NCI-H1105 treated with DMSO at 0.1 percent for 48 hours (cell line): Measurements from ENCODE around the gene MS4A8.
A peak's percentile ranks its signal among the peaks of the same experiment; 100 is the strongest.
"Not testable (repeated sequence)": the region's sequence is repeated elsewhere in the genome, so short reads cannot be mapped to it uniquely, and the experiment has no call there.

Source experiments
- DNase-seq: peaks from one replicate; lab custom pipeline; 2025; lab: John Stamatoyannopoulos, UW

MS4A8 gene

DNA sequence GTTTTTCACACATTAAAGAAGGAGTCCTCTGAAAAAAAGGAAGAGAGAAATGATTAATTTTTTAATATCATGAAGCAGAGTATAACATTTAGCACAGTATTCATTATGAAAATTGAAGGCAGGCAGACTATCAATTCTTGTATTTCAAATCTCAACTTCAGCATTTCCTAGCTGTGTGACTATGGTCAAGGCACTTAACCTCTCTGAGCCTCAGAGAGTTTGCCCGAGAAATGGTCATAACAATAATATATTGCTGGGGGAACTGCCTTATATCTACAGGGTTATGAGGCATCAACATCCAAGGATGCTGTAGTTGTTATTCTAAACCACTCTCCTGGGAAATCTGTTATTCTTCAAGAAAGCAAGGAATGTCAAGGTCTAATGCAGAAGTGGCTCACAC, 26.2 kb downstream of the MS4A8 start:
- no peak for DNase-seq

DNA sequence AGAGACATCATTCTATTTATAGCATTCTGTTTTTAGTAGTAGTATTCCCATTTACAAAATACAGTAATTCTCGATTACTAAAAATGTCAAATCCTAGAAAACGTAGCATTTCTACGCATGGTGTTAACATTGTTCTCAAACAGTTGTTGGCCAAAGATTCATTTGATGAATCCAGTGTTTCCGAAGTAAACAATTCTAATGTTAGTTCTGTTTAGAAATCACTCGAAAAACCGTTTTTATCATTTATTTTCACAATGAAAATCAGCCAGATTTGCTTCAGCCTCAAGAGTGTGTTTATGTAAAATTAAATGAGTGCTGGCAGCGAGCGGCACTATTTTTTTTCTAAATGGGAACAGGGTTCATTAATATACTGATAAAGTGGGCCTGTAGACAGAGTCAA, 32.2 kb downstream of the MS4A8 start:
- DNase-seq: no peak

DNA sequence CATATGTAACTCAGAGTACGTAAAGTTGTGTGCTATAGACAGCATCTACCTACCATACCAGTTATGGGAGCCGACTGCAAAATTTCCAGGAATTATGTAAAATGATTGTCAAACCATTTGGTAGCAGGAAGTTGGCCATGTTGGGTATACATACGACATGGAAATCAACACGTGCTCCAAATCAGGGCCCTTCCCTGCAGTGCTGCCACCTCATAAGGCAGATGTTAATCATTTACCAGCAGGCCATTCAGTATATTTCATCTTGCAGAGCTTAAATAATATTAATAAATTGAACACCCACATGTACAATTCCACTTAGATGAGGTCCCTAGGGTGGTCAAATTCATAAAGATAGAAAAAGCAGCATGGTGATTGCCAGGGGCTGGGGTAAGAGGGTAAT, 34.9 kb downstream of the MS4A8 start:
- DNase-seq: no peak

DNA sequence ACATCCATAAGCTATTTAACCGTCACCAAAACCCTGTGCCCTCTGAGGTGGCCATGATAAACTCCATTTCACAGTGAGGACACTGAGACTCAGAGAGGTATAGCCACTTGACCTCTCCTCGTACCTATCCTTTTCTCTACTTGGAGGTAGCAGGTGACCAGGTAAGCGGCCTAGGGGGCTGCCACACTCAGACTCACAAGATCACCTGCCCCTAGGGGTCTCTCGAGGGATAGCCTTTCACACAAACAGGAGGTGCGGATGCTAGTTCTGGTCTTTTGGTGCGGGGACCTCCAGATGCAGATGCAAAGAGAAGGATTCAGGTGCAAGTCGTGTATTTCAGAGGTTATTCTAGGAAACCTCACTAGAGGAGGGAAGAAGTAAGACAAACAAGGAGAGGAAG, 39.7 kb downstream of the MS4A8 start:
- no peak for DNase-seq

DNA sequence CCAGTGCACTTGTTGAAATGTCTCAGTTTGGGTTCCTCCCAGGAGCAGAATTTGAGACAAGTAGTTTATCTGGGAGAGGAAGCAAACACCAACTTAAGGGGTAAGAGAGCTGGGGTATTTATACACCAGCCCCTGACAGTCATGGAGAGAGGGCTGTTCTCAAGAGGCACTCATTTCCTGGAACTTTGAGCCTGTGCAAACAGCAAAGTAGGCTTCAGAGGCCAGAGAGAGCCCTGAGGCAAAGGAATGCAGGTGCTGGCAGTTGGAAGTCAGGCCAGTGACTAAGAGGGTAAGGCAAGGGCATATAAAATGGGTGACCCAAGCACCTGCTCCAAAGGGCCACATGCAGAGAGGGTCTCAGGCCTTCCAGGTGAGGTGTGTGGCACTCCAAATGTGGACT, 41.2 kb downstream of the MS4A8 start:
- no peak for DNase-seq

DNA sequence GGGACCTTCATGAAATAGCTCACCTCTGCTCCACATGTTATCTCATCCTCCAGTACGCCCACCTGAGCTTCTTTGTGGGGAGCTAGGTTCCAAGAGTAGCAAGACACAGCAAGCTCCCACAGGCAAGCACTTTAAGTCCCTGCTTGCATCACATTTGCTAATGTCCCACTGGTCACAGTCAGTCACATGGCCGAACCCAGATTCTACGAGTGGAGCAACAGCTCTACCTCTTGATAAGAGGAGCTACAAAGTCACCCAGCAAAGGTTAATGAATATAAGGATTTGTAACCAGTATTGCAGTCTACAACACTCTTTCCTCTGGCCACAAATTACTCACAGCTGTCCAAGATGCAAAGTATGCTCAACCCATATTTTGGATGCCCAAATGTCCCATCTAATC, 42.0 kb downstream of the MS4A8 start:
- DNase-seq: no peak

DNA sequence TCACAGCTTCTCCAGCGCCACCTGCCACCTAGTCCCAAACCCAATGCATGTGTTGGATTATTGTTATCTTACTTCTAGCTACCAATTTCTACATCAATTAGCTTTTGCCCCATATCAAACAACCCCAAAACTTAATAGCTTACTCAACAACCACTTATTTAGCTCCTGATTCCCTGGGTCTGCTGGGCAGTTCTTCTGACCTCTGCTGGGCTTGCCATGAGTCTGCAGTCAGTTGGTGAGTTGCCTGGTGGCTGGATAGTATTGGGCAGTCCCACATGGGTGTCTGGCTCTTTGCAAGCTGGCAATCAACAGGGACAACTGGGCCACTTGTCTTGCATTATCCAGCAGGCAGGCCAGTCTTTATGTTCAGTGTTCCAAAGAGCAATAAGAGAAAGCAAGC, 43.6 kb downstream of the MS4A8 start:
- no peak for DNase-seq

DNA sequence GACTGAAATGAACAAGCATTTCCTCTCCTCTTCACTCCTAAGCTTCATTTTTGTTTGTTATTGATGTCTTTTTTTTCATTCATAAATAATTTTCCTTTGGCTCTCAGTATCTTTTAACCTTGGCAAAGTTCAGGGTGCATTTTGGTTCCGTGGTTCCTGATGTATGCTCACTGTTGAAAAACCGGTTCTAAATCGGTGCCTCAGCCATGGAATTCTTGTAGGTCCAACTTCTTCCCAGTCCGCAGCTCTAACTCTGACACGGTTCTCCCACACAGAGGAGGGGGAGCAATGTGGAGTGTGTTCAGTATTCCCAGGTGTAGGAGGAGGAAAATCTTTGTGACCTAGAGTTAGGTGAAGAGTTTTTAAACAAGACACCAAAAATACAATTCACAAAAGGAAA, 44.7 kb downstream of the MS4A8 start:
- DNase-seq: no peak

DNA sequence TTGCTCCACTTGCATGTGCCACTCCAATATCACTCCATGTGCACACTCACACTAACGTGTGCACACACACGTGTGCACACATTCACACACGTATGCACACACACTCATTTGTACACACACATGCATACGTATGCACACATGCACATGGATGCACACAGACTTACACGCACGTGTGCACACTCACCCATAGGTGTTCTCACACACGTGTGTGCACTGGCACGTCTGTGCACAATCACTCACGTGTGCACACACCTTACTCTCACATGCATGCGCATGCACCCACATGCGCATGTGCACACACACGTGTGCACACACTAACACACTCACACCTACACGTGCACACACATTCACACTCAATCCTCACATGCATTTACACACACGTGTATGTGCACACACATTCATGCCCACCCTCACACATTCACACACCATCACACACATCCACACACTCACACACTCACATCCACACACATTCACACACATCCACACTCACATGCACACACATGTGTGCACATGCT, 48.0 kb downstream of the MS4A8 start:
- DNase-seq: no peak

DNA sequence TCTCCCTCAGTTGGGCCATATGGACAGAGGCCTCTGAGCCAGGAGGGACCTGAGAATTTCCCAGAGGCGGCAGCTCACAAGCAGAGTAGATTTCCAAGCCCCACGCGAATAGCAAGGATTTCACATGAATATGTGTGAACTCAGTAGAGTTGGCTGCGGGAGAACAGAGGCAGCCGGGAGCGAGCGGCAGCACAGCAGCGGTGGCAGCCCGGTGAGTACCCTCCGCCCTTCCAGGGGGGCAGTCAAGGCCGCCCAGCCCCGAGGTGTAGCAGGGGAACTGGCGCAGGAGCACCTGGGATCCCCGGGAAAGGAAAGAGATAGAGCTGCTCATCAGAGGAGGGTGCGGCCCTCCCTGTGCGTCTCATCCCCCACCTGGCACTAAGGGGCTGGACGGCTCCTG, 48.8 kb downstream of the MS4A8 start:
- no peak for DNase-seq

DNA sequence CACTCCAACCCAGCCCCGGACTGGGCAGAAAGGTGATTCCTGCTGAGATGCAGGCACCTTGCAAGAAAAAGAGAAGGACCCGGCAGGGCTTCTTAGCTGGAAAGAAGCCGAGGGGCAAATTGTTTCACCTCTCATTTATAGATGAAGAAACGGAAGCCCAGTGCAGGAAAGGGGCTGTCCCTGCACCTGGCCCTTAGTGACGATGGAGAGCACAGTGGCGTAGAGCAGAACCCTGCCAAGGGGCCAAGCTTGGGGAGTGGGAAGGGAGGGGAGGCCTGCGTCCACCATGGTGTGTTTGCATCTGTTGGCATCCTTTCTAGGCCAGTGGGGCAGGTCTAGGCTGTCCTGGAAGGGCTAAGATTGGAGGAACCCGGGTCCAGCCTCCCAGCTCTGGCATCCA, 49.4 kb downstream of the MS4A8 start:
- DNase-seq: no peak

DNA sequence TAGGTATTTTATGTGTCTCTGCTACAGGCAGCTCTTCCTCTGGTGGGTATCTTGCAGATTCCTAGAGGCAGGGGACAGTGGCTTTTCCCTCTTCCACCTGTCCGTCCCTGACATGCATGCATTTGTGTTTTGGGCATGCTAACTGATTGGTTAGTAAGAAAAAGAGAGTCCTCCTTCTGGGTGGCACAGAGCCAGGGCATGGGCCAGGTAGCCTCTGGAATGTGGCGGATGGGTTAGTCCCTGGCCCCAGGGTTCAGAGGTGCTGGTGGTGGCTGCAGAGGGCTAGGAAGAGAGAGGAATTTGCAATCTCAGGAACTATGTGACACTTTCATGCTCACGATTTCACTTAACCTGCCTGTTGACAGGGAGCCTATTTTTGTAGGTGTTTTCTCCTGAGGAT, 51.5 kb downstream of the MS4A8 start:
- no peak for DNase-seq

DNA sequence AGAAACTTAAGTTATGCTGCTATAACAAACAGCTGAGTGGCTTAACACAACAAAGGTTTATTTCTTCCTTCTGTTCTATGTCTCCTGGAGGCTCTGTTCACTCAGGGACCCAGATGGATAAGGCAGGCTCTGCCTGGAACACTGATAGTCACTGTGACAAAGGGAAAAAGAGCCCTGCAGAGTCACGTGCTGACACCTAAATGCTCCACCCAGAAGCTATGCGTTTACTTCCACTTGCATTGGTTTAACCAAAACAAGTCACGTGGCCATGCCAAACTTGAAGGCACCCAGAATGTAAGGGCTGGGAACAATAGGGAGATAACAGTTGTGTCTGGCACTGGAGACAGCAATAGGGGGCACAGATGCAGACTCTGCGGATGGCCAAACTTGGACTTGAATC, 53.9 kb downstream of the MS4A8 start:
- DNase-seq: no peak

DNA sequence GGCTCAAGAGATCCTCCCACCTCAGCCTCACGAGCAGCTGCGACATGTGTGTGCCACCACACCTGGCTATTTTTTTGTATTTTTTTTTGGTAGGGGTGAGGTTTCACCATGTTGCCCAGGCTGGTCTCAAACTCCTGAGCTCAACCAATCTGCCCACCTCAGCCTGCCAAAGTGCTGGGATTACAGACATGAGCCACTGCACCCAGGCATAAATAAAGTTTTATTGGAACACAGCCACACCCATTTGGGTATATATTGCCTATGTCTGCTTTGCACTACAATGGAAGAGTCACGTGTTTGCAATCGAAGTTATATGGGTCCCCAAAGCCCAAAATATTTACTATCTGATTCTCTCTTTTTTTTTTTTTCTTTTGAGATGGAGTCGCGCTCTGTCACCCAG, 55.5 kb downstream of the MS4A8 start:
- no peak for DNase-seq

DNA sequence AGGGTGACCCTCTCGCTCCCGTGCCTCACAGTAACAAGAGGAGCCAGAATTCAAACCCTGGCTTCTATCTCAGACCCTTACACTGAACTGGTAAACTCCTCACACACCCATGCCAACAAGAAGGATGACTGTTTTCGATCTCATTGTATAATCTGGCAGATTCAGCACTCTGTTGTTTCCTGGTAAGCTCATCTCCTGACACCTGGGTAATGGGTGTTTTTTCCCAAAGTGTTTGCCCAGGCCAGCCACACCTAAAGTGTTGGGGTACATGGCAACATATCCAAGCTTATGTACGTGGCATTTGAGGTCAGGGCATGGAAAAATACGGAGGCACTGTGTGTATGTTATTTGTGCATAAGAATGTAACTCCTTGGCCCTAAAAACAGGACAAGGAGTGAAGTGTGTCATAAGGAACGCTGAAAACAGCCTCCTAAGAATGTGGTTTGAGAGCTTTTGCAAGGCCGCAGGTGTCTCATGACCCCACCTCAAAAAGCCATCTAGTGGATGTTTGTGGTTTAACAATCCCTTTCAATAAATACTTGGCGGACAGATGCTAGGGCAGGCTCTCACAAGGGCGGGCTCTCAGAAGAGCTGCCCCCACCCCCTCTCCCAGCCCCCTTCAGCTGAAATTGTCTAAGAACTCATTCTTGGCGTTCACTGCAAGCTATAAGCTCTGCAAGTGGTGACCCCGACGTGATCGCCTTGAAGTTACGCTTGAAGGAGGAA, 57.1 kb downstream of the MS4A8 start, which contains the start of gene MS4A15:
Gene MS4A15 (plus strand): TSS at position 561 of the 726 bp plus-strand sequence. CDS start 6,867 bp downstream, outside the sequence.
- DNase-seq: peak; percentile 39

DNA sequence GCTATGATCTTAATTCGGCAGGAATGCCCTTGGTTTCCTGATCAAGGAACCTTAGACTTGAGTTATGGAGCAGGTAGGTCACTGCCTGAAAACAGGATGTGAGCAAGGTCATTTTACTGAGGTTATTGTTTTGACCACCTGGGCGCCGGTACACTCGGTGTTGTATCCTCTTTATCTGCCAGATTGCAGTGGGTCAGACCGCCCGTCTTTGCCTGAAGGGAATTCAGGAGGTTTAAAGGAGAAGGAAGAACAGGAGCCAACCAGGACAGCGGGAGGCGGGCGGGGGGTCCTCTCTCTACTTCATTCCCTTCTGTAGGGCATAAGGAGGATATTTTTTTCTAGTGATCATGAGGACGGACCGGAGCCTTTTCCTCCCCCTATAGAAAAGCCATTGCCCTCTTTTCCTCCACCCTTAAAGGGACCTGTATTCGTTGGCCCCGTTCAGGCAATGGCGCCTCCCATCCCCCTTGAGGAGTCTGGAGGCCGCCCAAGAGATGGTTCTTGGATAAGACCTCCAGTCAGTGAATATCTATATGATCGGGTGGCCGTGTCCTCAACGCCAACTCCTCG, 57.9 kb downstream of the MS4A8 start:
- DNase-seq: no peak

DNA sequence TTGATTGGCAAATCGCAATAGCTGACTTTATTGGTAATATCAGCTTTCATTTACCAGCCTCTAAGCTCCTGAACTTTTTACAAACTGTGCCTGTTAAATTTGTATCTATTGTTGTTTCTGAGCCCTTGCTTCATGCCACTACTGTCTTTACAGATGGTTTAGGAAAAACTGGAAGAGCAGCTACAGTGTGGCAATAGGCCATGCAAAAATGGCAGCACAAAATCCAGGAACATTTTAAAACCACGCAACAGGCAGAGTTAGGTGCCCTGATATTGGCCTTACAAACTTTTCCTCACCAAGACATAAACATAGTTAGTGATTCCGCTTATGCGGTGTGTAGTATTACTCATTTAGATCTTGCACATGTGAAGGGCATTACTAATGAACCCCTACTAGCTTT, 59.3 kb downstream of the MS4A8 start:
- DNase-seq: not testable (repeated sequence)

DNA sequence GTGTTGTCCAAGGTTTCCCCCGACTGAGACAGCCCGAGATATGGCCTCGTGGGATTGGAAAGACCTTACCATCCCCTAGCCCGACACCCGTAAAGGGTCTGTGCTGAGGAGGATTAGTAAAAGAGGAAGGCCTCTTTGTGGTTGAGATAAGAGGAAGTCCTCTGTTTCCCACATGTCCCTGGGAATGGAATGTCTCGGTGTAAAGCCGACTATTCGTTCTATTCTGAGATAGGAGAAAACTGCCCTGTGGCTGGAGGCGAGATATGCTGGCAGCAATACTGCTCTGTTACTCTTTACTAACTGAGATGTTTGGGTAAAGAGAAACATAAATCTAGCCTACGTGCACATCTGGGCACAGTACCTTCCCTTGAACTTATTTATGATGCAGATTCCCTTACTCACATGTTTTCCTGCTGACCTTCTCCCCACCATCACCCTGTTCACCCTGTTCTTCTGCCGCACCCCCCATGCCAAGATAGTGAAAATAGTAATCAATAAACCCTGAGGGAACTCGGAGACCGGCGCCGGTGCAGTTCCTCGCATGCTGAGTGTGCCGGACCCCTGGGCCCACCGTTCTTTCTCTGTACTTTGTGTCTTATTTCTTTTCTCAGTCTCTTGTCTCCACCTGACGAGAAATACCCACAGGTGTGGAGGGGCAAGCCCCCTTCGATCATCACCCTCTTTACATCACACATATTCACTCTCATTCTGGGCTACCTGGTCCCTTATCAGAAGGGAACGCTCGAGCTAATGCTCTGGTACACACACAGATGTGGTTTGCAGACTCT, 60.2 kb downstream of the MS4A8 start:
- DNase-seq: not testable (repeated sequence)

DNA sequence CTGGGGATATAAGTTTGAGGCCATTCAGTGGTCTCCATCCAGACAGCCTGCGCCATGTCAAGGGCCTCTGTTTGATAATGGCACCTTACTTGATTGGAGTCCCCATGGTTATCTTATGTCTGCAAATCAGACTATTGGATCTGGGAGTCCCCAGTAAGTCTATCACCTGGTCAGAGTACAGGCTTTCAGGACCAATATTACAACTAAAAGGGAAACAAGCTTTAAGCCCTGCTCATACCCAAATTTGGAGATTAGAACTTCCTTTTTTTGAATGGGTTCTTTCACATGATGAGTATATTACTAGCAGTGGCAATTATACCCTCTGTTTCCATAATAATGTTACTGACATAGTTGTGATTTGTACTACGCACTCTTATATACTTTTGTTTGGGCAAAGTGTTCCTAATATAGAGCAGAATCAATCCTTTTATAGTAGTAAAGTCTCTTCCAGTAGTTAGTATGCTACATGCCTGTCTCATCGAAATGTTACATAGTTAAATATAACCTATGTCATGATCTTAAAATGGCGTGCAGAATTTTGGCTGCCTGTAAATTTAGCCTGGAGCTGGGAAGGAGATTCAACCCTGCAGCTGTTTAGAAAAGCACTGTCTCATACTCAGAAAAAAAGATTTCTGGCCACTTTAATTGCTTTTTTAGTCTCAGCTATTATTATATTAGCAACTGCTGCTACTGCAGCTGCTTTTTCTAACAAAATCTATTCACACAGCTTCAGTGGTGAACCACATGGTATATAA, 62.2 kb downstream of the MS4A8 start:
- DNase-seq: peak; percentile 65

DNA sequence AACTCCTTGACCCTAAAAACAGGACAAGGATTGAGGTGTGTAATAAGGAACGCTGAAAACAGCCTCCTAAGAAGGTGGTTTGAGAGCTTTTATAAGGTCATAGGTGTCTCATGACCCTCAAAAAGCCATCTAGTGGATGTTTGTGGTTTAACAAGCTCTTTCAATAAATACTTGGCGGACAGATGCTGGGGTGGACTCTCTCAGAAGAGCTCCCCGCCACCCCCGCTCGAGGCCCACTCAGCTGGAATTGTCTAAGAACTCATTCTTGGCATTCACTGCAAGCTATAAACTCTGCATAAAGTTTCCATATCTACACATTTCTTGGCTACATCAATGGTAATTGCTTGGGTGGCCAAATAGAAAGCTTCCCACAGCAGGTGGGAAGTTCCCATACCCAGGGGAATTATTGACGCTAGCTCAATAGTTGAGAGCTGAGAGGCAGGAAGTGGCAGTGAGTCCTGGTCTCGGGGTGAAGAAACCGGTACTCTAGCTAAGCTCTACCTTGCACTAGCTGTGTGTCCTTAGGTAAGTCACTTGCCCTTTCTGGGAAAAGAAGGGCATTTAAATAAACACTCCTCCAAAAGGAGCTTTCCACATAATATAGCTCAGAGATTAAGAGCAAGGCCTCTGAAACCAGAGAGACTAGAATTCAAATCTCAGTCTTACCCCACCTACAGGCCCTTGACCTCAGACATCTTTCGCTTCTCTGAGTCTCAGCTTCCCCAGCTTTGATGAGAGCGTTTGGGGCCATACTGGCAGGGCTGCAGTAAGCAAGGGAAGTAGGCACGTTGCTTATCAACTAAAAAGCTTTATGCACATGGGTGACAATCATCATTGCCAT, 63.7 kb downstream of the MS4A8 start:
- peak; percentile 86 for DNase-seq

DNA sequence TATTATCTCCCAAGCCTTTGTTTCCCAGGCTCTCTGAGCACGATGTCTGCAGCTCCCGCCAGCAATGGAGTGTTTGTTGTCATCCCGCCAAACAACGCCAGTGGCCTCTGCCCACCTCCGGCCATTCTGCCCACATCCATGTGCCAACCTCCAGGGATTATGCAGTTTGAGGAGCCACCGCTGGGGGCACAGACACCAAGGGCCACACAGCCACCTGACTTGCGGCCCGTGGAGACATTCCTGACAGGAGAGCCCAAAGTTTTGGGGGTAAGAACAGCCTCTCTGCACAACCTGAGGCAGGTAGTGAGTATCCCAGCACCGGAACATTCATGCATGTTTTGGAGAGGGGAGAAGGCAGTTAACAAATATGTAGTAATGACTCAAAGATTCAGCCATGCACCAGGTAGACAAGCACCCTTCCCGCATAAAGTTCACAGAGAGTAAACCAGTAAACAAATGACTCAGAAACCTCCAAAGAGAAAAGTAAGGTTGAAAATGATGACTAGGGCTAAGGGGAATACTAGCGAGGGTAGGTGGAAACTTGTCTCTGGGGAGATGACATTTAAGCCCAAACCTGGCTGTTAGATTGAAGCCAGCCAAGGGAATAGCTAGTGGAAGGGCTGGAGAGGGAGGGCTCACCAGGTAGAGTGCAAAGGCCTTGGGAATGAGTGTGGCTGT, 64.4 kb downstream of the MS4A8 start:
- no peak for DNase-seq
